Measurements from ENCODE around the gene JADE2. TPM values are rescaled to one million over a fixed set of nuclear protein-coding genes. Genes with fewer than 3 reads are reported as not detected.
A peak's percentile ranks its signal among the peaks of the same experiment; 100 is the strongest.

JADE2 gene
- total and polyA plus RNA-seq, 2 of the 8 experiments (the other 6 are each of a cell fraction or from before 2014, with no cell fraction given): 19.2 to 55.8 TPM

DNA sequence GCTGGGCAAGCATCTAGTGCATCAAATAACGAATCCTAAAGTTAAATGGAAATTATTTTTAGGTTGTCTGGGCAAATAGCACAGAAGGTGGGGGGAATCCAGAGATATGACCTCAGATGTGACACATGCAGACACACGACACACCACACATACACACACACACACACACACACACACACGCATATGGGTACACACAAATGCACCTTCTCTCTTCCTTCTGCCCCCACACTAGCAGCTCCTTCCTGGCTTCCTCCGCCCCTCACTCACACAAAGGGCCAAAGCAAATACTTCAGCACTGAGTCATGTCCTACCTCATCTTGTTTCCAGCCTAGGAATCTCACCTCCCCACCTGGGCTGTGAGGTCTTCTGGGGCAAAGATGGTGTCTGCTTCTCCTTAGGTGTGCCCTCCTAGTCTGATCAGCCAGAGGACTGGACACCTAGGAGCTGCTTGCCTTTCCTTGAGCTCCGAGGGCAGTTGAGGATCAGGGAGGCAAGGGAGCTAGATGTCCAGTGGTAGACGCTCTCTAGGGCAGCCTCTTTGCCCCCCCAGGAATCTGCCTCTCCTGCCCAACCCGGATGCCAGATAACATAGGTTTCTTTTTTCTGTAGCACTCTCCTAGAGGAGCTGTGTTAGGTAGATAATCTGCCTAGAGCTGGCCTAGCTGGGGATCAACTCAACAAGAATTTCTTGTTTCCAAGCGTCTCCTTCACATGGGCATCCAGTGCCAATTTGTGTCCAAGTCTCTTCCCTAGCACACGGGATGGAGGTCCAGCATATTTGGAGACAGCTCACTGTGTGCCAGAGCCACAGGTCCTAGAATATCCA, 14.3 kb upstream of the JADE2 start (continued):
- TF ChIP-seq SP1 (IDR thresholded peaks at IDR 0.05; ENCODE audit: low read depth, low read length) (0 out of 2 replicates have a peak, but pooled peaks have one; percentile 29), CHD1 (IDR thresholded peaks at IDR 0.05; ENCODE audit: low read depth, low read length) (no peak), SAP30 (IDR thresholded peaks at IDR 0.05; ENCODE audit: insufficient read depth, insufficient replicate concordance, low read length) (no peak), MAFK (IDR thresholded peaks at IDR 0.05; ENCODE audit: low read depth, low read length) (no peak), RBBP5 (IDR thresholded peaks at IDR 0.05; ENCODE audit: borderline replicate concordance, low read depth, low read length) (no peak), TBP (IDR thresholded peaks at IDR 0.05; ENCODE audit: low read depth, low read length) (no peak), YY1 (IDR thresholded peaks at IDR 0.05; ENCODE audit: low read depth, low read length) (peak; percentile 54; the same call in 1 of the 2 replicates), CEBPB (IDR thresholded peaks at IDR 0.05; ENCODE audit: low read depth, low read length) (no peak), CREB1 (IDR thresholded peaks at IDR 0.05) (no peak), SP4 (IDR thresholded peaks at IDR 0.05; ENCODE audit: low read length) (no peak), NRF1 (IDR thresholded peaks at IDR 0.05; ENCODE audit: low read depth, low read length) (no peak), TEAD4 (IDR thresholded peaks at IDR 0.05; ENCODE audit: low read depth, low read length) (peak; percentile 40; the same call in 1 of the 2 replicates), SRF (IDR thresholded peaks at IDR 0.05; ENCODE audit: low read depth, low read length) (no peak), POLR2AphosphoS5 (IDR thresholded peaks at IDR 0.05; ENCODE audit: low read depth, low read length) (peak; percentile 45; the same call in 1 of the 2 replicates), TAF1 (IDR thresholded peaks at IDR 0.05; ENCODE audit: low read depth, low read length) (no peak), EP300 (IDR thresholded peaks at IDR 0.05; ENCODE audit: borderline replicate concordance in 1 of 2, low read depth in 2 of 2, low read length in 2 of 2) (no peak), SIN3A (conservative IDR thresholded peaks at IDR 0.05 in 1 of 2, IDR thresholded peaks at IDR 0.05 in 1 of 2; ENCODE audit: low read depth in 1 of 2, low read length in 2 of 2) (no peak), KDM4A (IDR thresholded peaks at IDR 0.05; ENCODE audit: low read depth, low read length, severe bottlenecking) (no peak), JUND (IDR thresholded peaks at IDR 0.05; ENCODE audit: low read length) (peak; percentile 95), SUZ12 (IDR thresholded peaks at IDR 0.05; ENCODE audit: low read length) (no peak), TAF7 (optimal IDR thresholded peaks at IDR 0.05; ENCODE audit: borderline replicate concordance, low read depth, low read length) (no peak), CHD2 (IDR thresholded peaks at IDR 0.05; ENCODE audit: low read length) (no peak)
- TF ChIP-seq, protein P1, sequence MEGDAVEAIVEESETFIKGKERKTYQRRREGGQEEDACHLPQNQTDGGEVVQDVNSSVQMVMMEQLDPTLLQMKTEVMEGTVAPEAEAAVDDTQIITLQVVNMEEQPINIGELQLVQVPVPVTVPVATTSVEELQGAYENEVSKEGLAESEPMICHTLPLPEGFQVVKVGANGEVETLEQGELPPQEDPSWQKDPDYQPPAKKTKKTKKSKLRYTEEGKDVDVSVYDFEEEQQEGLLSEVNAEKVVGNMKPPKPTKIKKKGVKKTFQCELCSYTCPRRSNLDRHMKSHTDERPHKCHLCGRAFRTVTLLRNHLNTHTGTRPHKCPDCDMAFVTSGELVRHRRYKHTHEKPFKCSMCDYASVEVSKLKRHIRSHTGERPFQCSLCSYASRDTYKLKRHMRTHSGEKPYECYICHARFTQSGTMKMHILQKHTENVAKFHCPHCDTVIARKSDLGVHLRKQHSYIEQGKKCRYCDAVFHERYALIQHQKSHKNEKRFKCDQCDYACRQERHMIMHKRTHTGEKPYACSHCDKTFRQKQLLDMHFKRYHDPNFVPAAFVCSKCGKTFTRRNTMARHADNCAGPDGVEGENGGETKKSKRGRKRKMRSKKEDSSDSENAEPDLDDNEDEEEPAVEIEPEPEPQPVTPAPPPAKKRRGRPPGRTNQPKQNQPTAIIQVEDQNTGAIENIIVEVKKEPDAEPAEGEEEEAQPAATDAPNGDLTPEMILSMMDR (IDR thresholded peaks at IDR 0.05; ENCODE audit: control extremely low read depth in 1 of 3, insufficient read depth in 1 of 3, low read depth in 1 of 3, low read length in 3 of 3): no peak

All from H1 (cell line).